SK-N-MC (cell line): ENCODE measurements around the gene CGB2.

Experiments
- FOXP2 ChIP-seq: optimal IDR thresholded peaks from 2 replicates; pipeline ENCODE3; 2011; ENCODE audit warnings: mild to moderate bottlenecking, moderate library complexity; ENCODE audit not compliant: insufficient read depth; ENCODE audit errors: extremely low read length, control extremely low read depth
- POLR2AphosphoS5 ChIP-seq: IDR thresholded peaks from 2 replicates; pipeline ENCODE4 v1.6.1; 2012; ENCODE audit warnings: mild to moderate bottlenecking, low read depth, low read length, borderline replicate concordance

GRCh38 chr19:49080392-49080791 is 48.7 kb downstream of the CGB2 start:
- TF ChIP-seq POLR2AphosphoS5 = no peak
- TF ChIP-seq FOXP2 = no peak
